T-helper 2 cell treated with Interferon-gamma antibody and Interleukin-4, amounts not matched to agents 5 μg/mL and 100 μg/mL, for 36 hours (primary cell): ENCODE results near the gene BMAL1.

ENCODE experiments used
- DNase-seq: peaks from one replicate; pipeline ENCODE4 v3.0.0; 2021; ENCODE audit warnings: low spot score
- H3K27ac Mint-ChIP-seq: one replicate; pipeline ENCODE4 v1.8.0; 2021; ENCODE audit warnings: mild to moderate bottlenecking, mixed read lengths
- H3K27me3 Mint-ChIP-seq: one replicate; pipeline ENCODE4 v1.8.0; 2021; ENCODE audit warnings: low read depth, mixed read lengths
- H3K36me3 Mint-ChIP-seq: one replicate; pipeline ENCODE4 v1.8.0; 2021; ENCODE audit warnings: low read depth, mixed read lengths
- H3K4me1 Mint-ChIP-seq: one replicate; pipeline ENCODE4 v1.8.0; 2021; ENCODE audit warnings: low read depth, mixed read lengths
- H3K4me3 Mint-ChIP-seq: one replicate; pipeline ENCODE4 v1.8.0; 2022; ENCODE audit warnings: mild to moderate bottlenecking, moderate library complexity, mixed read lengths
- H3K9me3 Mint-ChIP-seq: one replicate; pipeline ENCODE4 v1.8.0; 2021; ENCODE audit warnings: mixed read lengths

Gene BMAL1

DNA sequence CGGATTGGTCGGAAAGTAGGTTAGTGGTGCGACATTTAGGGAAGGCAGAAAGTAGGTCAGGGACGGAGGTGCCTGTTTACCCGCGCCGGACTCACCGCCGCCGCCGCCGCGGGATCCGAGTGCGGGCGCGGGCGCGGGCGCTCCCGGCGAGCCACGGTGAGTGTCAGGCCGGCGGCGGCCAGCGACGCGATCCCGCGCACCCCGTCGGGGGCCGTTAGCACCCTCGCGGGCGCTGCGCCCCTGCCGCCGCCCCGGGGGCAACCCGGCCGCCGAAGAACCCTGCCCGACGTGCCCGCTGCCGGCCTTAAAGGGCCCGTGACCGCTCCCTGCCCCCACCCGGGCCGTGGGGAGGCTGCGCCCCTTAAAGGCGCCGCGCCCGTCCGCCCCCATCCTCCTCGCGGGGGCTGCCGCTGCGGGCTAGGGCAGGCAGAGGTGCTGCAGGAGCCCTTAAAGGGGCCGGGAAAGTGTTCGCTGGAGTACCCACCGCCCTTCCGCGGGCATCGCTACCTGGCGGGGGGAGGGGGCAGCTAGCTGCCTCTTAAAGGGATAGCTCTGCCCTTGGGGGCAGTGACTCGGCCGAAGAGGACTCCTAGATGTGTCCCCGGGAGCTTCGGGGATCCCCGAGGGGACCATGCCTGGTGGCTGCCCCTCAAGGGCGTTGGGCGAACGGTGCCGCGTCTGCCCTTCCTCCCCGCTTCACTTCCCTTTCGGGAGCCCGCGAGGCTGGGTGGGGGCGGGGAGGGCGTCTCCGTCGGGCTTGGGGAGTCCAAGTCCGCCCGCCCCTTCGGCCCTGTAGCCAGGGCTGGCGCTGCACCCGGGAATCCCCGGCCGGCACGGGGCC lies at the start of gene BMAL1:
Gene BMAL1 (plus strand): TSS at position 23 of the 841 bp plus-strand sequence. CDS start 76,519 bp downstream, outside the sequence.
- peaks cover 60% of the 10 kb centered on the region for H3K27me3 Mint-ChIP-seq
- H3K36me3 Mint-ChIP-seq = peaks cover 2% of the 10 kb centered on the region
- H3K9me3 Mint-ChIP-seq = no peaks in the 10 kb centered on the region
- H3K4me1 Mint-ChIP-seq = peaks cover 35% of the 10 kb centered on the region
- peak within 1 kb of the TSS; percentile 97 for H3K4me3 Mint-ChIP-seq
- H3K27ac Mint-ChIP-seq = peak within 1 kb of the TSS; percentile 77
- DNase-seq = peak; percentile 38

DNA sequence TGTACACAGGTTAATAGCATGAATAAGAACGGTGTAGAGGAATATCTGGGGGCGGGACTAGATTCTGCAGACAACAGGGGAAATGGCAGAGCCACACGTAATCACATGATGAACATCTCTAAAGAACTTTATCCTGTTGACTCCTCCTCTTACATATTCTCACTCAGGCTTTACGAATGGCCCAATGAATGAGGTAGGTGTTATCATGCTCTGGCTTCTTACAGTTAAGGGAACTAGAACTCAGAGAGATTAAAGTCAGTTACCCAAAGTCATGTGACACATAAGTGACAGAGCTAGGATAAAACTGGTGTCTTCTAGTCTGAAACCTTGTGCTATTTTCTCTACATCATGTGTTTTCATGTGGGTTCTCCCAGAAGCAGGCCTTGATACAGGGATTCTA lies 49.0 kb upstream of the BMAL1 start:
- Mint-ChIP-seq H3K4me1 (no peaks in the 10 kb centered on the region), H3K4me3 (no peak overlapping the region), H3K9me3 (no peaks in the 10 kb centered on the region), H3K36me3 (no peaks in the 10 kb centered on the region), H3K27ac (no peak overlapping the region), H3K27me3 (peaks cover 6% of the 10 kb centered on the region)
- no peak for DNase-seq

DNA sequence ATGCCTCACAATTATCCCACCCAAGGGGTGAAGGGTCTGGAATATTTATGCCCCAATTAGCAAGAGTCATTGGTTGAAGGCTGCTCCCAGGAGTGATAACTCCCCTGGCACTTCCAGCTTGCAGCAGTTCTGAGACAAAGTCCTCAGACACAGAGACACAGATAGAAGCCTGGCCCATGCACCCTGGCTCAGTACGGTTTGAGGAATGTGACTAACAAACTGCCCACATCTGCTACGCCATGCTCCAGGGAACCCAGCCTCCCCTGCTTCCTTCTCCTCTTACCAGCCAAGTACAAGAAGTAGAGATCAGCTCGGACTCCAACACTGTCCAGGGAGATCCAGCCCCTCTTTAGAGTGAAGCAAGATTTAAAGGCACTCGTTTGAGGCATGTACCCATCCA lies 48.5 kb upstream of the BMAL1 start:
- Mint-ChIP-seq H3K36me3 (no peaks in the 10 kb centered on the region), H3K27ac (no peak overlapping the region), H3K4me3 (no peak overlapping the region), H3K4me1 (no peaks in the 10 kb centered on the region), H3K27me3 (peaks cover 10% of the 10 kb centered on the region), H3K9me3 (no peaks in the 10 kb centered on the region)
- DNase-seq = no peak

DNA sequence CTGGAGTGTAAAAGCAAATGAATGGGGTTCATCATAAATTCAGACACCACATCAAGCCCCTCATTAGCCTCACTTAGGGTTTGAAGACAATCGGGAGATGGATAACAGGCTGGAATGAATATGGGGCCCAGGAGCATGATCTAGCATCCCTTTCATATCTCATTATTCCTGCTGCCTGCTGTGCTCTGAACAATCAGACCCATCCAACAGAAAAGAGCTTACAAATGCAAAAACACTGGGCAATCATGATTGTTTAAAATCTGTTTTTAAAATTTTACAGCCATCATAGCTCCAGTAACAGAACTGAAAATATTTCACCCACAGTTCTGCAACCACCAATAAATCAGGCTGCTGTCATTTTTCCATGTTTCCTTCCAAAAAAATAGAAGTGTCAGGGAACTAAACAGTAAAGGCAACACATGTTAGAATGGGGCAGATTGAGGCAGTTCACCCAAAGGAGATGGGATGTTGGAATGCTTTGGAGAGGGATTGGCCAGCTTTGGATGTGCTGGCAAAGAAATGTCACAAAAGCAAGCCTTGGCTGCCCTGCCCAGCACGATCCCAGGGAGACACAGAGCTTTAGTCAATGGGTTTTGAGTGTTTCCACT lies 47.8 kb upstream of the BMAL1 start:
- Mint-ChIP-seq H3K27me3 (peaks cover 10% of the 10 kb centered on the region), H3K9me3 (no peaks in the 10 kb centered on the region), H3K36me3 (no peaks in the 10 kb centered on the region), H3K4me1 (no peaks in the 10 kb centered on the region), H3K27ac (no peak overlapping the region), H3K4me3 (no peak overlapping the region)
- DNase-seq = no peak

DNA sequence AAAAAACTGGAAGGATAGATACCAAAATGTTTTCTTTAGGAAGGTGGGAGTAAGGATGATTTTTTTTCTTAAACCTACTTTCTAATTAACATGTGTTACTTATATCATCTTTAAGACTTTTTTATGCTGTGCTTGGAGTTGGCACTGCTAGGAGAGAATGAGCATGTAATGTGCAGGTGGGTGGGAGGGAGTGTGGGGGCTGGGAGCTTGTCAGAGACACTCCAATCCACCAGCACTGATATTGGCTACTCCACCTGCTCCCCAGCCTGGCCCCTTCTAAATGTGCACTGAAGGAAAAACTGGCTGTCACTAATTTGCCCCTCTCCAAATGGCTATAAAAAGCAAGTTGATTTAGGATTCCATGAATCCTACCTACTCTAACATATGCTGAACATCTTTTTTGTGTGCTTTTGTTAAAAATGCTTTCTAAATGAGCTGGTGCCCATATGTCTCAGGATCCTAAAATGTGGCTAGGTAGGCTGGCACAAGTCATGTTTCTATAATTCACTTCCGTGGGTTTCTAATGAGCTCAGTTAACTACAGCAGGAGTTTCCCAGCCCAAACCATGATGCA lies 44.3 kb upstream of the BMAL1 start:
- Mint-ChIP-seq H3K27ac (no peak overlapping the region), H3K36me3 (no peaks in the 10 kb centered on the region), H3K9me3 (no peaks in the 10 kb centered on the region), H3K4me3 (no peak overlapping the region), H3K4me1 (no peaks in the 10 kb centered on the region), H3K27me3 (peaks cover 14% of the 10 kb centered on the region)
- DNase-seq = no peak

DNA sequence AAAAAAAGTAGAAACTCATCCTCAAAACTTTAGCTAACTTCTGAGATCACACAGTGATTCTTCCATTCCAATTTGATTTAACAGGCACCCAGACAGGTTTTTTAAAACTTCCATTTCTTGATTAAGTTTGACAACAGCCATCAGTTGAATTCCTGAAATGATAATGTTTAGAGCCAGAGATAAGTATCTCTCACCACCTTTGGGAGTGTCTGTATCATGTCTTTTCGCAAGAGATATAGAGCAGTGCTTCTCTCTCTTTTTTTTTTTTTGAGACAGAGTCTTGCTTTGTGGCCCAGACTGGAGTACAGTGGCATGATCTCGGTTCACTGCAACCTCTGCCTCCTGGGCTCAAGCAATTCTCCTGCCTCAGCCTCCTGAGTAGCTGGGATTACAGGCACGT lies 41.7 kb upstream of the BMAL1 start:
- Mint-ChIP-seq H3K4me1 (peaks cover 2% of the 10 kb centered on the region), H3K4me3 (no peak overlapping the region), H3K27ac (no peak overlapping the region), H3K27me3 (peaks cover 13% of the 10 kb centered on the region), H3K36me3 (no peaks in the 10 kb centered on the region), H3K9me3 (no peaks in the 10 kb centered on the region)
- no peak for DNase-seq

DNA sequence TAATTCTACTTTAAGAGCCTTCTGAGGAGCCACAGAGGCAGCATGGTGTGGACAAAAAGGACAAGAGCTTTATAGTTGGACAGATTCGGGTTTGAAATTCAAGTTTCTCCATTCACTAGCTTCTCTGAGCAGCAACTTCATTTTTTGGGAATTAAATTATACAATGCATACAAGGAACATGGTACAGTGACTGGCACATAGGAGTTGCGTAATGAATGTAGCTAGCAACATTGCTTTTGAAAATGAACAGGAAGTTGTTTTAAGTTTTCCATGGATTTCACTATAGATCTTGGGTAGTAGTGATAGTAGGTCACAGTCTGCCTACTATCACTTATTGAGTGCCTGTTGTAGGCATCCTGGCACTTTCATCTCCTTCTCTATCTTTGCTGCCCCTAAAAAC lies 41.0 kb upstream of the BMAL1 start:
- H3K27me3 Mint-ChIP-seq = peaks cover 13% of the 10 kb centered on the region
- no peak overlapping the region for H3K27ac Mint-ChIP-seq
- DNase-seq = no peak
- no peaks in the 10 kb centered on the region for H3K9me3 Mint-ChIP-seq
- no peaks in the 10 kb centered on the region for H3K36me3 Mint-ChIP-seq
- no peak overlapping the region for H3K4me3 Mint-ChIP-seq
- peaks cover 2% of the 10 kb centered on the region for H3K4me1 Mint-ChIP-seq

DNA sequence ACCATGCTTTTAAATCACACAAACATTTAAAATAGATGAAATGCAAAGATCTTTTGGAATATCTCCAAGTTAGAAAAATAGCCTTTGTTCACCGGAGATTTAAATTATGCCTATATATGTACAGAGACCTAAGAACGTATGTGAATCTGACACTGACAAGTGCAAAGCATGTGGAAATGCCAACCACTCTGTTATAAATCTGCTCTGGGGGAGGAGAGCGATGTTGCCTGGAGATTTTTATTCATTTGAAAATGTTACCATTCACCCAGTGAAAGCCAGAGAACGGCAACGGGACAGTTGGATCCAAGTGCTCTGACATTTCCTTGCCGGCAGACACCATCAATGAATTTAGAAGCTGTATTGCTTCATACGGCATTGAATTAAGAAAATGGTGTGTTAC lies 39.8 kb upstream of the BMAL1 start:
- H3K27ac Mint-ChIP-seq = no peak overlapping the region

DNA sequence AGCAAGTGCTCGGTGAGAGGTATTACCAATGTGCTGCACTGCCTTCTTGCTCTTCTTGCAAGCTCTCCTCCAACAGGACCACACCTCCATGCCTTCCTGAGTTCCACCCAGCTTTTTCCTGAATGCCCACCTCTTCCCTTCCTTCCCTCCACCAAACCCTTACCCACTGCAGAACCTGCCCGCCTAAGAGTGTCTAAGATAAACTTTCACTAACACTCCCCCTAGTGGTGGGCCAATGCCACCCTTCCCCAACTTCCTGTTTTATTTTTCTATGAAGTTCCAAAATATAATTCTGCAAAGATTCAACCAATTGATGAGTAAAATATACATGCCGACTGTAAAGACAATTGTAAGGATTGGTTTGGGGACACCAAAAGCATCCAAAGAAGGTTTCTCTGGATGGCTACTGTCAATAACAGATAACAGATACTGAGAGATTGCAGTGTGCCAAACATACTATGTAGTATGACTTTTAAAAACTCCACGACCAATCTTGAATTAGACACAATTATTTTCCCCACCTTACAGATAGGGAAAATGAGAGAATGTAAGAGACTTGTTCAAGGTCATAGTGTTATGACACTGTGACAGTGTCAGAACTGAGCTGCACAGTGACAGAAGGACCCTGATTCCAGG lies 38.6 kb upstream of the BMAL1 start:
- no peaks in the 10 kb centered on the region for H3K36me3 Mint-ChIP-seq
- no peak overlapping the region for H3K27ac Mint-ChIP-seq
- peaks cover 22% of the 10 kb centered on the region for H3K27me3 Mint-ChIP-seq
- H3K9me3 Mint-ChIP-seq = no peaks in the 10 kb centered on the region
- peak; percentile 17 for DNase-seq
- no peak overlapping the region for H3K4me3 Mint-ChIP-seq
- peaks cover 2% of the 10 kb centered on the region for H3K4me1 Mint-ChIP-seq

More for the DNA sequence above, 39.8 kb upstream of the BMAL1 start:
- no peaks in the 10 kb centered on the region for H3K9me3 Mint-ChIP-seq
- no peaks in the 10 kb centered on the region for H3K36me3 Mint-ChIP-seq
- peaks cover 18% of the 10 kb centered on the region for H3K27me3 Mint-ChIP-seq
- H3K4me3 Mint-ChIP-seq = no peak overlapping the region
- no peak for DNase-seq
- H3K4me1 Mint-ChIP-seq = peaks cover 2% of the 10 kb centered on the region

DNA sequence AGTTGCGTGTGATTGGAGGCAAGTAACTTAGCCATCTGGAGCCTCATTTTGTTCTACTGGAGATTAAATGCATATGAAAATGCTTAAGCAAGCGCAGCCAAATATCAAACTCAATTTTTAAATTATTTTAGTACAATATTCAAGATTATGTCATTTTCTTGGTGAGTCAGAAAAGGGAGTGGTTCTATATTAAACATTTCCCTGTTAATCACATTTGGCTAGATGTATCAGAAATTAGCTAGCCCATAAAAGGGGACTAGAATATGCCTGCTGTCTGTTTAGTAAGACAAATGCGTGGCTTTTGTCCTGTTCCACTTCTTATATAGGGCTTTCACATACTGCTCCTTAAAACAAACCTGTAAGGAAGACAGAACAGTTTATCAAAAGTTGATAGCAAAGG lies 35.0 kb upstream of the BMAL1 start:
- H3K9me3 Mint-ChIP-seq = no peaks in the 10 kb centered on the region
- peaks cover 2% of the 10 kb centered on the region for H3K4me1 Mint-ChIP-seq
- peaks cover 38% of the 10 kb centered on the region for H3K27me3 Mint-ChIP-seq
- no peak overlapping the region for H3K4me3 Mint-ChIP-seq
- no peak overlapping the region for H3K27ac Mint-ChIP-seq
- no peak for DNase-seq
- H3K36me3 Mint-ChIP-seq = no peaks in the 10 kb centered on the region

DNA sequence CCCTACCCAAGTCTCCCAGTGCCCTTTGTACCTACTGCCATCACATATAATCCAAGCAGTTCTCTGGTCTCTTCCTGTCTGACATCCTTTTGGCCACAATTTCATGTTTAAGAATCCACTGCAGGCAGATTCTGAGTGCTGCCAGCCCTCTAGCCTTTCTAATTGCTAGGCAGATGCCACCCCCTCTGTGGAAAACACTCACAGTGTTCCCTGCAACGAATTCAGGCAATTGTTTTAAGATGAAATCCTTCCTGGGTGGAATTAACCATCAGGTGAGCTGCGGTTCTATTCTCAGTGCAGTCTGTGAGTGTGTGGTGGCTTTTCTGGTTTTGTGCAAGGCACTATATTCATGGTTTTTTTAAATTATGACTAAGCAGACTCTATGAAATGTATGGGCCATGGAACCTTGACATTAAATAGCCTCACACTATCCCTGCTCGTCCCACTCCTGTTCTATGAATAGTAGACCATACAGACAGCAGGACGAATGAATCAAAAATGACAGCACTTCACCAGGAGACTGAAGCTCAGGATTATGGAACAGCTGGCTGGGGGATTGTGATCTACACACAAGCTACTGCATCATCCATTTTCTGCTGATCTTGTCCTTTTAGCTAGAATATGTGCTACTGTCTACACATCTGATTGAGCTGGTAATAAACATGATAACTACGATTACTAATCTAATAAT lies 29.8 kb upstream of the BMAL1 start:
- no peaks in the 10 kb centered on the region for H3K36me3 Mint-ChIP-seq
- no peak for DNase-seq
- no peaks in the 10 kb centered on the region for H3K9me3 Mint-ChIP-seq
- H3K27ac Mint-ChIP-seq = no peak overlapping the region
- no peak overlapping the region for H3K4me3 Mint-ChIP-seq
- H3K4me1 Mint-ChIP-seq = no peaks in the 10 kb centered on the region
- peaks cover 29% of the 10 kb centered on the region for H3K27me3 Mint-ChIP-seq

DNA sequence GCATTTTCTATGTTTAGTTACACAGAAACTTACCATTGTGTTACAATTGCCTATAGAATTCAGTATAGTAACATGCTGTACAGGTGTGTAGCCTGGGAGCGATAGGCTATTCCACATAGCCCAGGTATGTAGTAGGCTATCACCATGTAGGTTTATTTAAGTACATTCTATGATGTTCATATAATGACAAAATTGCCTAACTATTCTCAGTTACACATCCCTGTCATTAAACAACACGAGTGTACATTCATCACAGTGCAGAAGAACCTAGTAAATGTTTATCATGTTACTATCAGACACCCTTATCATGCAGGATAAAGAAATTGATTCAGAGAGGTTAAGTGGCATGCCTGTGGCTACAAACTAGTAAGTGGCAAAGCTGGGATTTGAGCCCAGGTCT lies 28.4 kb upstream of the BMAL1 start:
- Mint-ChIP-seq H3K27me3 (peaks cover 21% of the 10 kb centered on the region), H3K36me3 (no peaks in the 10 kb centered on the region), H3K4me3 (no peak overlapping the region), H3K9me3 (no peaks in the 10 kb centered on the region), H3K4me1 (no peaks in the 10 kb centered on the region), H3K27ac (no peak overlapping the region)
- DNase-seq = no peak

DNA sequence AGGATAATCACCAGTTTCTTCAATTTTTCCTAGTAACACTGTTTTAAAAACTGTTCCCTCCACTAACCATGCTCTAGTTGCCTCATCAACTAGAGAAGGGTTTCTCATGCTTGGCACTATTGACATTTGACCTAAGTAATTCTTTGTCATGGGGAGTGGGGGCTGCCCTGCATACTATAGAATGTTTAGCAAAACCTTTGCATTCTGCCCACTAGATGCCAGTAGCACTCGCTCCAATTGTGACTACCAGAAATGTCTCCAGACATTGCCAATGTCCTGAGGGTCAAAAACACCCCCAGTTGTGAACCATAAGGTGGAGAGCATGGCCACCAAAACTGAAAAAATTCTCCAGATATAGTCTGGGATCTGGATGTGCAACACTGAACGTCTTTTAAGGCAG lies 27.6 kb upstream of the BMAL1 start:
- no peak overlapping the region for H3K27ac Mint-ChIP-seq
- peaks cover 14% of the 10 kb centered on the region for H3K27me3 Mint-ChIP-seq
- H3K4me1 Mint-ChIP-seq = no peaks in the 10 kb centered on the region
- H3K9me3 Mint-ChIP-seq = no peaks in the 10 kb centered on the region
- no peaks in the 10 kb centered on the region for H3K36me3 Mint-ChIP-seq
- no peak overlapping the region for H3K4me3 Mint-ChIP-seq
- no peak for DNase-seq
